Ascending aorta (tissue), 2 donors: ENCODE data around the gene ITGA8. TPM values are rescaled to one million over a fixed set of nuclear protein-coding genes. Genes with fewer than 3 reads are reported as not detected.

Experiments used
- DNase-seq, 2 donors: peaks; one replicate each; pipeline ENCODE4 v3.0.0-alpha.2; 2019; ENCODE audit warnings: low spot score in 2 of 2
- H3K27ac ChIP-seq, 2 donors: fragments of 200-600 bp; sonication (generic); one replicate each; pipeline ENCODE4 v1.5.1; 2016 to 2017; ENCODE audit warnings: mild to moderate bottlenecking in 1 of 2
- H3K27me3 ChIP-seq: fragments of 200-600 bp; sonication (generic); one replicate; pipeline ENCODE4 v1.5.1; 2017
- H3K36me3 ChIP-seq, 2 donors: fragments of 200-600 bp; sonication (generic); one replicate each; pipeline ENCODE4 v1.5.1; 2016
- H3K4me1 ChIP-seq, 2 donors: fragments of 200-600 bp; sonication (generic); one replicate each; pipeline ENCODE4 v1.5.1; 2016 to 2017; ENCODE audit warnings: mild to moderate bottlenecking in 1 of 2
- H3K4me3 ChIP-seq, 2 donors: fragments of 200-600 bp; sonication (generic); one replicate each; pipeline ENCODE4 v1.5.1; 2016 to 2017; ENCODE audit warnings: mild to moderate bottlenecking in 1 of 2
- H3K9me3 ChIP-seq, 2 donors: fragments of 200-600 bp; sonication (generic); one replicate each; pipeline ENCODE4 v1.5.1; 2016
- CTCF ChIP-seq, 3 experiments: fragments of 200-600 bp in 2 of 3; fragments of 450-650 bp in 1 of 3; sonication (generic) in 2 of 3; IDR thresholded peaks; one replicate each; pipeline ENCODE4 v1.5.1; 2016 to 2019; ENCODE audit warnings: antibody characterized with exemption in 3 of 3, mild to moderate bottlenecking in 1 of 3, moderate library complexity in 1 of 3
- intact Hi-C: fragments of 100-400 bp; cut with DNase I; formaldehyde crosslinking; loops from one replicate; pipeline ENCODE4 v1.15.1; 2023
- total RNA-seq: library from RNA; depleted of rRNA; stranded (reverse); fragments of >200 nt; gene quantifications from one replicate; pipeline ENCODE4 v1.1.0, GENCODE V29; 2016

The ITGA8 gene
- total RNA-seq, 1 donor from 2014 or later, result 231 TPM

GRCh38 chr10:15759265-15759664 is 39.5 kb upstream of the ITGA8 start:
- DNase-seq, result no peak
- intact Hi-C loops, result no loop called here
- Histone ChIP-seq H3K4me1 (no peaks in the 10 kb centered on the region), H3K27ac (no peak overlapping the region), H3K27me3 (no peaks in the 10 kb centered on the region), H3K36me3 (no peaks in the 10 kb centered on the region), H3K9me3 (no peaks in the 10 kb centered on the region), H3K4me3 (no peak overlapping the region)
- no peak for TF ChIP-seq CTCF (IDR thresholded peaks at IDR 0.05)

- no peaks in the 10 kb centered on the region for H3K4me1 ChIP-seq
- DNase-seq, result no peak
- no peak overlapping the region for H3K4me3 ChIP-seq
Observed at GRCh38 chr10:15758618-15759017, 38.9 kb upstream of the ITGA8 start.

GRCh38 chr10:15754937-15755336 is 35.2 kb upstream of the ITGA8 start:
- intact Hi-C loops, result no loop called here

More at GRCh38 chr10:15758618-15759017, 38.9 kb upstream of the ITGA8 start:
- no peaks in the 10 kb centered on the region for H3K9me3 ChIP-seq
- intact Hi-C loops, result no loop called here
- no peaks in the 10 kb centered on the region for H3K36me3 ChIP-seq
- H3K27me3 ChIP-seq, result no peaks in the 10 kb centered on the region
- no peak overlapping the region for H3K27ac ChIP-seq
- TF ChIP-seq CTCF (IDR thresholded peaks at IDR 0.05), result no peak

GRCh38 chr10:15751046-15751445 is 31.3 kb upstream of the ITGA8 start:
- Histone ChIP-seq H3K27me3 (no peaks in the 10 kb centered on the region), H3K4me1 (no peaks in the 10 kb centered on the region), H3K9me3 (no peaks in the 10 kb centered on the region), H3K27ac (no peak overlapping the region), H3K4me3 (no peak overlapping the region), H3K36me3 (no peaks in the 10 kb centered on the region)
- no peak for TF ChIP-seq CTCF (IDR thresholded peaks at IDR 0.05)
- DNase-seq, result no peak
- intact Hi-C loops, result no loop called here

More at GRCh38 chr10:15754937-15755336, 35.2 kb upstream of the ITGA8 start:
- Histone ChIP-seq H3K27me3 (no peaks in the 10 kb centered on the region), H3K27ac (no peak overlapping the region), H3K4me3 (no peak overlapping the region), H3K36me3 (no peaks in the 10 kb centered on the region), H3K9me3 (no peaks in the 10 kb centered on the region), H3K4me1 (no peaks in the 10 kb centered on the region)
- no peak for TF ChIP-seq CTCF (IDR thresholded peaks at IDR 0.05)
- DNase-seq, result no peak

- intact Hi-C loops, result no loop called here
- H3K9me3 ChIP-seq, result no peaks in the 10 kb centered on the region
- no peak for DNase-seq
- H3K36me3 ChIP-seq, result no peaks in the 10 kb centered on the region
- no peak overlapping the region for H3K27ac ChIP-seq
- H3K4me1 ChIP-seq, result no peaks in the 10 kb centered on the region
- H3K27me3 ChIP-seq, result no peaks in the 10 kb centered on the region
- TF ChIP-seq CTCF (IDR thresholded peaks at IDR 0.05), result no peak
- no peak overlapping the region for H3K4me3 ChIP-seq
Observed at GRCh38 chr10:15748126-15748525, 28.4 kb upstream of the ITGA8 start.

GRCh38 chr10:15747632-15748031 is 27.9 kb upstream of the ITGA8 start:
- no peak for TF ChIP-seq CTCF (IDR thresholded peaks at IDR 0.05)
- H3K27me3 ChIP-seq, result no peaks in the 10 kb centered on the region
- no peaks in the 10 kb centered on the region for H3K9me3 ChIP-seq
- H3K36me3 ChIP-seq, result no peaks in the 10 kb centered on the region
- intact Hi-C loops, result no loop called here
- DNase-seq, result no peak
- H3K27ac ChIP-seq, result no peak overlapping the region
- no peaks in the 10 kb centered on the region for H3K4me1 ChIP-seq
- no peak overlapping the region for H3K4me3 ChIP-seq
